Measurements from ENCODE around the gene MYADML2.

The MYADML2 gene

DNA sequence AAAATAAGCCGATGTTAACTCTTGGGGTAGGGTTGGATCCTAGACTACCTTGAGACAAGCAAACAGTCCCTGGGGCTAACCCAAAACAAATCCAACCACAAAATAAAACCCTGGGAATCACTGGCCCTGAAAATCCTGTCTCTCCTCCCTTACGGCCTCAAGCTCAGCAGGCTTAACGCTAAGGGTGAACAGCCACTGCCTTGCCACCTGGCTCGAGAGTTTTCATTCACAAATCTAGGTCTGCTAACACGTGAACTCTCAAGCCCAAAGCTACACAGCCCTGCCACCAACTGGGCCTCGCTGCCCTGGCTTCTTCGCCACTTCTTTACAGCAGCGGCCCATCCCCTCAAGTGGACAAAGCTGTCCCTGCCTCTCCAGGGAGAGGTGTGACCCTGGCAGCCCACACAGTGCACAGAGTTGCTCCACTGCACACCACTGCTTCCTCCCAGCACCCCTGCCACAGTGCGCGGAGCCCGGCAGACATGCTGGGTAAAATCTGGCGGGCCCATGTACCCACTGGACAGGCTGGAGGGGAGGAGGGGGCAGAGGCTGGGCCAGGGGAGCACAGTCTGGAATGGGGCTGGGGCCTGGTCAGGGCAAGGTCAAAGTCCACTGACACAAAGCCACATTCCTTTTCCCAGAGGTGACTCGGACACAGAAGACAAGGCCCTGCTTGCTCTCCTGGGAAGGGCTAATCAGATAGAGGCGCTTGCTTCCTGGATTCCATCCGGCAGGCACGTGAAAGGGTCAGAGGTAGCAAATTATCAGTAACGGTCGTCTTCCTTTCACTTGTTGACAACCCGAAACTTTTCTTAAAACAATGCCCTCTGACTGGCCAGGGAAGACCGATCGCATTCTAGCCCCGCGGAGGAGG, 36.8 kb downstream of the MYADML2 start:
- TF ChIP-seq, protein P1, sequence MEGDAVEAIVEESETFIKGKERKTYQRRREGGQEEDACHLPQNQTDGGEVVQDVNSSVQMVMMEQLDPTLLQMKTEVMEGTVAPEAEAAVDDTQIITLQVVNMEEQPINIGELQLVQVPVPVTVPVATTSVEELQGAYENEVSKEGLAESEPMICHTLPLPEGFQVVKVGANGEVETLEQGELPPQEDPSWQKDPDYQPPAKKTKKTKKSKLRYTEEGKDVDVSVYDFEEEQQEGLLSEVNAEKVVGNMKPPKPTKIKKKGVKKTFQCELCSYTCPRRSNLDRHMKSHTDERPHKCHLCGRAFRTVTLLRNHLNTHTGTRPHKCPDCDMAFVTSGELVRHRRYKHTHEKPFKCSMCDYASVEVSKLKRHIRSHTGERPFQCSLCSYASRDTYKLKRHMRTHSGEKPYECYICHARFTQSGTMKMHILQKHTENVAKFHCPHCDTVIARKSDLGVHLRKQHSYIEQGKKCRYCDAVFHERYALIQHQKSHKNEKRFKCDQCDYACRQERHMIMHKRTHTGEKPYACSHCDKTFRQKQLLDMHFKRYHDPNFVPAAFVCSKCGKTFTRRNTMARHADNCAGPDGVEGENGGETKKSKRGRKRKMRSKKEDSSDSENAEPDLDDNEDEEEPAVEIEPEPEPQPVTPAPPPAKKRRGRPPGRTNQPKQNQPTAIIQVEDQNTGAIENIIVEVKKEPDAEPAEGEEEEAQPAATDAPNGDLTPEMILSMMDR (IDR thresholded peaks at IDR 0.05; ENCODE audit: insufficient read depth, low read depth, low read length, missing control alignments), result no peak
- peak overlapping the region; percentile 66 for H3K4me3 ChIP-seq (ENCODE audit: low read length)
- DNase-seq (ENCODE audit: low read depth), result no peak

DNA sequence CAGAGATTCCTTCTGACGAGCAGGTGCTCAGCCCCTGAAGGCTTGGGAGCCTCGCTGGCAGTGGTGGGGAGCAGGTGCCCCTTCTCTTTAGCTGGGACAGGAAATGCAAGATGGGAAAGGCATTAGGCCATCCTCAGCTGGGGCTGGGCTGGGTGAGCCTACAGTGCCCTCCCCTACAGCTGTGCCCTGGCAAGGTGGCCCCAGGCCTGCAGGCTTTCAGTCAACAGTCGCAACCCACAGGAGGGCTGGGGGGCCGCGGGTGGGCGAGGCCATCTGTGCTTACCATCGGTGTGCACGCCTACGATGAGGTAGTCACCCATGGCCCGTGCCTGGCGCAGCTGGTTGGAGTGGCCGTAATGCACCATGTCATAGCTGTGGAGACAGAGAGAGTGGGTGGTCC, 37.8 kb downstream of the MYADML2 start:
- no peak for DNase-seq (ENCODE audit: low read depth)
- no peak overlapping the region for H3K4me3 ChIP-seq (ENCODE audit: low read length)
- TF ChIP-seq, protein P1 (IDR thresholded peaks at IDR 0.05; ENCODE audit: insufficient read depth, low read depth, low read length, missing control alignments), result no peak

DNA sequence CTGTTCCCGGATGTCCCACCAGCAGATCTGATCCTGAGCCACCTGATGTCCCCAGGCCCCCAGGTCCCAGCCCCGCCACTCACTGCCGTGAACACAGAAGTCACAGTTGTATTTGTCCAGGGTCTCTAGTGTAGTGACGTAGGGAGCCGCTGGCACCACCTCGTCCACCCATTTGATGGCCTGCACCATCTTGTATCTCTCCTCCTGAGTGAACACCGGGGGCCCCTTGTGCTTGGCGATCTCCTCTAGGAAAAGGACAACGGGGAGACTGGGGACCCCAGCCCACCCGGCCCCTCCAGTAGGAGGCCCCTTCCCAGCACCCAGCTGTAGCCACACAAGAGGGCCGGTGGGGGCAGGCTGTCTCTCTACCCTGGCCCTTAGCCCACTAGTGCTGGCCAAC, 38.2 kb downstream of the MYADML2 start:
- no peak overlapping the region for H3K4me3 ChIP-seq (ENCODE audit: low read length)
- DNase-seq (ENCODE audit: low read depth), result no peak
- TF ChIP-seq, protein P1 (IDR thresholded peaks at IDR 0.05; ENCODE audit: insufficient read depth, low read depth, low read length, missing control alignments), result no peak

DNA sequence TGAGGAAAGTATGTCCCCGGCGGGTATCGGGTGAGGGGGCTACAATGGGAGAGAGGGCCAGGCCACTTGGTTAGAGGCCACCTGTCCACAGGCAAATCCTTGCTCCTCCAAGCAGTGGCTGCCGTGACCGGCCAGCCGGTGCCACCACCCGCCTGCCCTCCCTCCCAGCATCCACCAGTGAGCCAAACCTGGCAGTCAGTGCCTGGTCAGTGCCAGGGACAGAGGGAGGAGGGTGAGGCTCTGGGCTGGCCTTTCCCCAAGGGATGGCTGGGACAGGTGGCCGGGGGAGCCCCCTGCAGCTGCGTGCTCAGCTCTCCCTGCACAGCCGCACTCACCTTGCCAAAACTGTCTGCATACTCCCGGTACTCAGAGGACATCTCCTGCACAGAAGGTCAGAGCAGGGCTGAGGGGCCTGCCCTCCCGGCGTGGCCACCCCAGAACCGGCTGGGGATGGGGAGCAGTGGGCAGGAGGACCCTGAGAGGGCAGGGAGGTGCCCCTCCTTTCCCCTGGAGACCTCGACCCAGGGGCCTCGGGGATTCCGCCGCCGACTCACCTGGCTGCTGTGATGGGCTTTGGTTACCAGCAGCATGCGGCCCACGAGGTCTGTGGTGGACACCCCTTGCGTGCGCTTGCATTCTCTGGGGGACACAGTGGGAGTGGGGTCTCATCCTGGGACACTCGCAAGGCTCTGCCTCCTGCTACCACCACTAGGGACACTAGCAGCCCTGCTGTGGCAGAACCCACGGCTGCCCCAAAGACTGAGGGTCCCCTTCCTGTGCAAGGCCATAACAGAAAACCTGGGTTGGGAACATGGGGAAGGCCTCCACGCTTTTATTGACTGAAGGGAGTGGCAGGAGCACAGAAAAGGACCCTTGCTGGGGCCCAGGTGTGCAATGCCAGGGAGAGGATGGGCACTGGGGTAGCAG, 39.6 kb downstream of the MYADML2 start:
- H3K4me3 ChIP-seq (ENCODE audit: low read length), result no peak overlapping the region
- TF ChIP-seq, protein P1 (IDR thresholded peaks at IDR 0.05; ENCODE audit: insufficient read depth, low read depth, low read length, missing control alignments), result no peak
- no peak for DNase-seq (ENCODE audit: low read depth)

DNA sequence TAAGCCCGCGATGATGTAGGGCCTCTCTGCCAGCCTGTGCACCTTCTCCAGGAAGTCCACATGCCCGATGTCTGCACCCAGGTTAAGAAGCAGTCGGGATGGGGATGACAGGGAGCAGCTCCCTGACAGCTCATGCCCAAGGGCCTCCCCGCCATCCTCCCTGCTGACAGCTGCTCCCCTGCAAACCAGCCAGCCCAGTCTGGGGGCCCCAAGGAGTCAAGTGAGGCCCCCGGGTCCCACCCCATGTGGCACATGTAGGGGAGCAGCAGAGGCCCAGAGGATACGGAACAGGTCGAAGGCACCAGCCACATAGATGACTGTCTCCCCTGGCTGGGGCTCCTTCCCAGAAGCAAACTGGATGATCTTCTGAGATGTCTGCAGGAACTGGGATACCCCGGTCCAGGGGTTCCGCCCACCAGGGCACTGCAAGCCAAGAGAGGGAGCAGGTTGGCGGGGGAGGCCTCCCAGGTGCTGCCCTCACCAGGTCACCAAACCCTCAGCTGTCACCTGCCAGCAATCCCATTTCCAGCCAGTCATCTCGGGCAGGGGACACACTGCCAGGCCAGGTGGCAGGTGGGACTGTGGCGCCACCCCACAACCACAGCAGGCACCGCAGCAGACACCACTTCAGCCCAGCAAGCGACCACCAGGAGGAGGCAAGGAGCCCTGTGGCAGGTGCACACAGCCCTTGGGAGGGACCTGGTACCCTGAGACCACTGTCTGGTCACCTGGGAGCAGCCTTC, 40.4 kb downstream of the MYADML2 start:
- TF ChIP-seq, protein P1 (IDR thresholded peaks at IDR 0.05; ENCODE audit: insufficient read depth, low read depth, low read length, missing control alignments), result peak; percentile 22
- DNase-seq (ENCODE audit: low read depth), result no peak
- no peak overlapping the region for H3K4me3 ChIP-seq (ENCODE audit: low read length)

DNA sequence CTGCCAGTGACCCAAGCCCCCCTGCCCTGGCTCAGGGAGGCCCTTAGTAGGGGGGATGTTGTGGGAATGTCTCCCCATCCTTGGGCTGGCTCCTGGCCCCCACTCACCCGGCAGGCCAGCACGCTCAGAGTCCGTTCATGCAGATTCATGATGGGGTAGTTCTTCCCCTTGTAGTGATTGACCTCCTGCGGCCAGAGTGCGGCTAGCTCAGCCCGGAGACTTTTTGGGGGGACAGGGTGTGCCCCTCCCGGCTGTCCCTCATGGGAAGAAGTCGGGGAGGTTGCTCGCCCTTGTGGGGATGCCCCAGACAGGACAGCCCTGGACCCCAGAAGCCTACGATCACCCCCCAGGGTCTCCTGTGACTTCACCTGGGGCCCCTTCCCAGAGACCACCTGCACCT, 41.0 kb downstream of the MYADML2 start:
- TF ChIP-seq, protein P1 (IDR thresholded peaks at IDR 0.05; ENCODE audit: insufficient read depth, low read depth, low read length, missing control alignments), result no peak
- no peak for DNase-seq (ENCODE audit: low read depth)
- H3K4me3 ChIP-seq (ENCODE audit: low read length), result no peak overlapping the region
